Stimulated activated CD8-positive, alpha-beta memory T cell treated with anti-CD3 and anti-CD28 coated beads, Interleukin-15, amount 100 ng/mL, for 1 hour (primary cell): ENCODE results near the gene ZDHHC14.

Experiments
- DNase-seq: peaks from one replicate; pipeline ENCODE4 v3.0.0-alpha.2; 2020; ENCODE audit warnings: low read depth

The ZDHHC14 gene

DNA sequence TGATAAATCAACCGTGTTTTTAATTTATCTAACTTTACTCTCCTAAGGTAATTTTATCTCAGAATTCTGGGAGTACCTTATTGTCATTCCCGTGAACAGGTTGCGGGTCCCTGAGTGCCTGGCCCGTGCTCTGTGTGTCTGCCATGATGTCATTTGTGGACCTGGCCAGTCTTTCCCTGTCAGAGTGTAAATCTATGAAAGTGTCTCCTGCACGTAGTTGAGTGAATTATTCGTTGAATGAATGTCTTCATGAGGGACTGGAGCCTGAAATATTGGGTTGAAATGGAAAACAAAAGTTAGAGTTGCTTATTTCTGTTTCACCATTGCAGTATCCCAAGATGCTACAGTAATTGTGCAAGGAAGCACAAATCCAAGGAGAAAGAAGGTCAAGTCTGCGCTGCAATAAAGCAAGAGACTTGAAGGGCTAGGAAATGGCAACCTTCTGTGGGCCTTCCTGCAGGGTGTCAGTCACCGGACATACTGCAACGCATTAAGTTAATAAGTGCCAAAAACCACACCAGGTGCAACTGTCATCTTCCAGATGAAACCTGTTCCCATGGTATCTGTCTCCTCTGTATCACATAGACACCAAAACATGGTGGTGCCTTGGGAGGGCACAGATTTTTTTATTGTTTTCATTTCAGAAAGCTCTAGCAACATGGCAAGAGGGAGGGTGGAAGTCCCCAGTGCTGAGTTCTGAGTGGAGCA, 135.5 kb downstream of the ZDHHC14 start:
- DNase-seq: no peak

DNA sequence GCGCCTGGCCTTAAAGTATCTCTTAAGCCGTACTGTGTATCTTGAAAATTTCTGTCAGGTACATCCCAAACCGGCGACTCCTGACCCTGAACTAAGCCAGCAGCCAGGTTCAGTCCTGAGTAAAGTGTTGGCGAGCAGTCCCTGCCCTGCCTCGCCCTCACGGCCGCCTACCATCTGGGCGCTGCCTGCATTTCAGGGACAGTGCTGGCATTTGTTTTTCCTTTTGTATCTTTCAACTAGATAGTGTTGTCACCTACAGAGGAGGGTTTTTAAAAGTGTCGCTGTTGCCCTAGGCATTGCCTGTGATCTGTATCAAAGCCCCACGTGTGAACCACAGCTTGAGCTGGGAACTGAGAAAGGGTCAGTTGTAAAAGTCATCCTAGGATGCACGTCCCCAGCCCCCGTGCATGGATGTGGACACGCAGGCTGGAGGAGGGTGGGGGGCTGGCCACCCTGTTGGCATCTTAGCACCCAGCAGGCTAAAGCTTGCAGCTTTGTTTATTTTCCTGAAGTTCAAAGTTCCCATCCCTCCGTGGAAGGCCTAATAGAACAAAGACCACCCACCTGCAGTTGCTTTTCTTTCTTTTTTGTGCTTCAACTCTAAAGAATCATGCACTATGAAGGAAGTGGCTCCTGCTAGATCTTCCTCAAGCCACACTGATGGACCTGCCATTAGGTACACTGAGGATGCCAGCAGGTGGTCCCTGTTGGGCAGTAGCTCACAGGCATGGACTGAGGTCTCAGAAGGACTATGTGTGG, 136.8 kb downstream of the ZDHHC14 start:
- no peak for DNase-seq

DNA sequence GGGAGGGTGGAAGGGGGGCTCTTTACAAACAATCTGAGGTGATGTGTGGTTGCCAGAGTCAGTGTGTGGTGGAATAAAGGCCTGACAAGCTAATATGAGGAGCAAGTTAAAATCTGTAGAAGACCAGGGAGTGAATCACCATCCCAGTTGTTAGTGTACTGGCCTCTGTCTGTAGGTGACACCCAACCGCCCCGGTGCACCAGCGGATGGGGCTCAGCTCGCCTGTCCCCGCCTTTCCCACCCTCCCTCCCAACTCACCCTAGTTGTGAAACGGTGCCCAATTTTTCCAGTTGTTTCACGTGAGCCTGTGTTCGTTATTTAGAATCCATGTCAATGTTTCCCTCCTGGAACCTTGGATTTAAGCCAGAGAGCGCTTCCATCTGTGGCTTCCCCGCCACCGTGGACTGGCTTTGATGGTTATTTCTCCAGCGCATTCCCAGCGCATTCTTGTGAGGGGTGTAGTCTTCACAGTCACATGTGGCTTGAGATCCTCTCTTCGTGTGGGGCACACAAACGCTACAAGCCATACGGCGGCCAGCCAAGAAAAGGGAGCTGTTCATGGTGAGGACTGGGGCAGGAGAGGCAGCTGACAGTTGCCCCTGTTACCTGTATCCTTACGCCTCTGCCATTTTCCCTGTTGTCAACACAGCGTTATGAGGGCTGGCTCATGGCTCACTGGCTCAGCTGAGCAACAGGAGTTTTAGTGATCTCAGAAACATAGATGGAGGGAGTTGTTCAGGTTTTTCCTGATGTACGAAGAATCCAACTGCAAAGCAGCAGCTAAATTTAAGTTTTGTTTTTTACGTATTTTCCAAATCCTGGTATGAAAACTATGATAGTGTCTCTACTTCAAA, 137.6 kb downstream of the ZDHHC14 start:
- no peak for DNase-seq

DNA sequence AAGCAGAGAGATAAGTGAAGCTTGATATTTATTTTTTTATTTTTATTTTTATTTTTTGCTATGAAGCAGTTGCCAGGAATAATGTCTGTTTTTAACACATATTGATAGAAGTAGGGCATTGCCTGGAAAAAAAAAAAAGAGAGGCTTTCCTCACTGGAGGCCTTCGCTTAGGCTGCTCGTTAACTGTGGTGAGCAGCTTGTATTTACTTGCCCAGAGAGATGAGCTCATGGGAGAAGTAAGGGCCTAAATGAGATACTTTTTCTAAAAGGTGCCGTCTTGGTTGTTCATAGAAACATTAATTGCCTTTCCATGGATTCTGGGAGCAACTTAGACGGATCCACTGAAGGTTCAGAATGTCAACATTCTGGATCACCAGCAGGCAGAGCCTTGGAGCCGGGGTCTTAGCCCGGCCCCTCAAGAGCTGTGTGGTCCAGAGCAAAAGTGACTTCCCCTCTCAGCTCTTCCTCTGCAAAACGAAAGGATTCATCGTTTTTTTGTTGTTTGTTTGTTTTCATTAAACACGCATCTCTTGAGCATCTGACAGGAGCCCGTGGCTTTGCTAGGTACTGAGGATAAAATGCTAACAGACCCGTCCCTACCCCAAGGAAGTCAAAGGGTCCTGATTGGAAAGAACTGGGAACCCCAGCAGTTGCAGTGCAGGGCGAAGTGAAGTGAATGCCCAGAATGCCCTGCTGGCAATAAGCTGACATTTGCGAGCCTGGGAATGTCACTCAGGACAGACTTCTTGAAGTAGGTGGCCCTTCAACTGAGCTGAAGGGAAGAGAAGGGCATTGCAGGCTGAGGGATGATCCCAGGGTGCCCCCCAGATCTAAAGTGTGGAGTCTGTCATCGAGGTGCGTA, 138.5 kb downstream of the ZDHHC14 start:
- no peak for DNase-seq

DNA sequence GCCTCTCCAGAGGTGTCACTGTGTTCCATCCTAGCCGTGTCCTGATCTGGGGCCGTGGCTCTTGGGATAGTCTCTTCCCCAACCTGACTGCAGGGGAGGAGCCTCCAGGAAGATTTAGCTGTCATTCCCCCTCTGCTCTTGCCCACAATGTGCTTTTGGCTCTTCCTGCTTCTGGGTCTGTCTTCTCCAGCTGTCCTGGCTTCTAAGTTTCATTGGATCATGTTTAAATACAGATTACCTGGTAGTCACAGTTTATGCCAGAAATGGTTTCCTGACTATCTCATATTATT, 139.1 kb downstream of the ZDHHC14 start:
- DNase-seq: no peak

DNA sequence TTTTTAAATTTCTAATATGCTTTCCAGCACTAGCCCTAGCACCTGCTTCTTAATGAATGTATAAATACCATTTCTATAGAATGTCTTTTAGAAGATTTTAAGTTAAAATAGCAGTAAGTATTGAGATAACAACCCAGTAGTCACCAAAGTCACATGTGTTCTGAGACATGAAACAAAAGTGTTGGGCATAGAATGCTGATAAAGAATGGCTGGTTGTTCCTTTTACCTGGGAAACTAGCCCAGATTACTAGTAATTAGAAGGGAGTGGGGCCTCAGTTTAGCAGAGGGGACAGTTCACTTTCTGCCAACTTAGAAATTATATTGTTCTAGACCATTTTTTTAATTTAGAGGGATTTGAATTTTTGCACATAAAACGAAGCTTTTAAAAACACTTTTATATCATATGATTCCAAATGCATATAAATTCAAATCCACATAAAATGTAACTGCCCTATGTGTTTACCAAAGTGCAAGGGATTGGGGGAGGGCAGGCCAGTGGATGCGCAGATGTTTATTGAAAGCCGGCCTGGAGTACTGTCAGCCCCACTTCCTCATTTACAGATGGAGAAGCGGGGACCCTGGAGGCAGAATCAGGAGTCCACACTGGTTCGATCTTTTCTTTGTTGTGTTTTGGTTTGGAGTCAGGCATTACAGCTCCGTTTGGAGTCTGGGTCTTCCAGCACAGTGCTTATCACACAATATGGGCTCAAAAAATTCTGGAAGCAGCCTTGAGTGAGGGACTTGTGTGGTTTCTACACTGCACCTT, 139.8 kb downstream of the ZDHHC14 start:
- no peak for DNase-seq

DNA sequence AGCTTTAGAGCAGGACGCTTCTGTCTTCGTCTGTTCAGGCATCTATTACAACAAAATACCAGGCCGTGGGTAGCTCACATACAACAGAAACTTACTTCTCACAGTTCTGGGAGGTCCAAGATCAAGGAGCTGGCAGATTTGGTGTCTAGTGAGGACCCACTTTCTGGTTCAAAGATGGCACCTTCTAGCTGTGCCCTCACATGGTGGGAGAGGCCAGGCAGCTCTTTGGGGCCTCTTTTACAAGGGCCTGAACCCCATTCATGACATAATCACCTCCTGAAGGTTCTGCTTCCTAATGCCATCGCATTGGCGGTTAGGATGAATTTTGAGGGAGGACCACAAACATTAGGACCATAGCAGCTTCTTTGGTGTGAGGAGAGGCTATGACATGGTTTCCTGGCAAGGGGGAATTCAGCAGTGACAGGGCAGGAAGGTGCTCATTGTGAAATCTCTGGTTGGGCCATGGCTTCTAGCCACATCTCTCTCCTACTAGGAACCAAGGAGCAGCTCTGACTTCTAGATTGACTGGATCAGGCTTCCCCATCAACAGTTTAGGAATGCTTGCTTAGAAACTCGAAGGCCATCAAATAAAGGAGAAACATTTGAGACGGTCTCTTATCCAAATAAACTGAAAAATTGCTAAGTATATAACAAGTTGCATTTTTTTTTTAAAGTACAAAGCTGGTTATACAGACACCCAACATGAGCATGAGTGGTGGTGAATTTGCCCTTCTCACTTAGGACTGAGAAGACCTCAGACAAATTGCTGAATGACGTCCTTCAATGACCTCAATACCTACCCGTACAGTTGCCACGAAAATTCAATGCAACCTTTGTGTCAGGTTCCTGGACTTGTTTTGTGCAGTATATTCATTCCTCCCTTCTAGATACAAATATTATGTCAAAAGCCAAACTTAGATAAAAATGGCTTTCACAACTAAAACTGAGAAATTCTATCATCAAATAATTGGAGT, 140.7 kb downstream of the ZDHHC14 start:
- DNase-seq: no peak

DNA sequence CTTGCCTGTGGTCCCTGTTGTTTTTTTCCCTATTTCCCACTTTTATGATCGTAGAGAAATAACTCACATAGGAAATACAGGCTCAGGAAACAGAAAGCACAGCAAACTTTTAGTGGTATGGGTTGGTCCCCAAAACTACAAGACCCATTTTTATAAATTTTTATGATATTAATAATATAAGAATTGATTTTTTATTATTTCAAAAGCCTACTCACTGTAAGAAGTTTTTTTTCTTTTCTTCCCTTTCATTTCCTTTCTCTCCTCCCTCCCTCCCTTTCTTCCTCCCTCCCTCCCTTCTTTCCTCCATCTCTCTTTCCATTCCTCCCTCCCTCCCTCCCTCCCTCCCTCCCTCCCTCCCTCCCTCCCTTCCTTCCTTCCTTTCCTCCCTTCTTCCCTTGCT, 141.5 kb downstream of the ZDHHC14 start:
- no peak for DNase-seq

DNA sequence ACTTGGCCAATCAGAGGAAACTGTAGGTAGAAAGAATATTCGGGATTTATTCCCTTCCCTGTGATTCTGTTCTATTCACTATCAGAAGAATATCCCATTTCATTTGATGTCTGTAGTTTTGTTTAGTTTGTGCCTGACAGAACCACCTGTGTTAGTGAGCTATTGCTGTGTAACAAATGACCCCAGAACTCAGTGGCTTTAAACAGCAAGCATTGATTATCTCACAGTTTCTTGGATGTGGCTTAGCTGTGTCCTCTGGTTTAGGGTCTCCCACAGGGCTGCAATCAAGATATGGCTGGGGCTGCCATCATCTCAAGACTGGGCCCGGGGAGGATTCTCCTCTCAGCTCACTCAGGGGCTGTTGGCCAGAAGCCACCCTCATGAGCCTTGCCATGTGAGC, 143.7 kb downstream of the ZDHHC14 start:
- DNase-seq: no peak

DNA sequence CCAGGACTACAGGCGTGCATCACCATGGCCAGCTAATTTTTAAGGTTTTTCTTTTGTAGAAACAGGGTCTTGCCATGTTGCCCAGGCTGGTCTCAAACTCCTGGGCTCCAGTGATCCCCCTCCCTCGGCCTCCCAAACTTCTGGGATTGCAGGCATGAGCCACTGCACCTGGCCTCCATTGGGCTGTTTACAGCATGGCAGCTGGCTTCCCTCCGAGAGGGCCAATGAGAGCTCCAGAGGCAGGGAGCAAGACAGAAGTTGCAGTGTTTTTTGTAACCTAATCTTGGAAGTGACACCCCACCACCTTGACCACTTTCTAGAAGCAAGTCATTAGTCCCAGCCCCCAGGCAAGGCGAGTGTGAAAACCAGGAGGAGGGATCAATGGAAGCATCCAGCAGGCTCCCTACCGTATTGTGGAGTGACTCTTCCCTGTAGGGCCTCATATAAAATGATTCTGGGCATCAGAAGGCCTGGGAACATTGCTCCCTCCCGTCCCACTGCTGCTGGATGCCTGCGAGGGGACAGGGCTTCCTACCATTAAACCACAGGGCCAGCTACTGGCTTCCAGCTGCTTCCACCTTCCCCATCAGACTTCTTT, 144.4 kb downstream of the ZDHHC14 start:
- DNase-seq: no peak

DNA sequence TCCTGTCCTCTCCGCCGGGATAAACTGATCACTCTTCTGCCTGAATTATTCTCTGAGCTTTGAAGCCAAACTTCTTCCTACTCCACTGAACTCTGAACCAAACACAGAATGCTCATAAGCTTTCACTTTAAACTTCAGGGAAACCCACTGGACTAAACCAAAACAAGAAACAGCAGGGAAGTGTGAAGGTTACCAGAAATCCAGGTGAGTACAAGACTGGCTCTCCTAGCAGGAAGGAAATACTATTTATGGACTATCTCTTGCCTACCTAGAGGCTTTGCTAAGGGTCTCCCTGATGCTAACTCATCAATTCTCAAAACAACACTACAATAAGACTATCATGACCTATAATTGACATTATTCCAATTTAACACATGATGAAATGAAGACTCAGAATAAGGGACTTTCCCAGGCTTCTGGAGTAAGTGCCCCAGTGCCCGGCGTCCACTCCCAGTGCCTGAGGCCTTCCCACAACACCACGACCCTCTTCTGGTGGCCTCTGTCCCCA, 145.0 kb downstream of the ZDHHC14 start:
- DNase-seq: no peak

DNA sequence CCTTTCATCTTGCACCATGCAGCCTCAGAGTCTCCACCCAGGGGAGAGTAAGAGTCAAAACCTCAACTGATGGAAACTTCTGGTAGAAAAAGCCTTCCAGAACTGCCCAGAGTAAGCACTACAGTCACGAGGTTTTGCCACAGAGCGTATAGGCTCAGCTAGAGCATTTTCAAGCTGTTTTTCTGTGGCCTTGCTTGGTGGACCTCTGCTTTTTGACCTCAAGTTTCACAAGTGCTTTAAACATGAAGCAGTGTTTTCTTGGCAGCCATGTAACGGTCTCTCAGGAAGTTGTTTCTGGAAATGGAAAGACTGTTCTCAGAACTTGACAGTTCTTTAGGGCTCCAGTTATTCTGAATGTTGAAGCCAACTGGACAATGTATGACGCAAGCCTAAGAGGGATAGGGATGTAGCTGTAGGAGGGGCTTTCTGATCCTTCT, 146.5 kb downstream of the ZDHHC14 start:
- DNase-seq: no peak

DNA sequence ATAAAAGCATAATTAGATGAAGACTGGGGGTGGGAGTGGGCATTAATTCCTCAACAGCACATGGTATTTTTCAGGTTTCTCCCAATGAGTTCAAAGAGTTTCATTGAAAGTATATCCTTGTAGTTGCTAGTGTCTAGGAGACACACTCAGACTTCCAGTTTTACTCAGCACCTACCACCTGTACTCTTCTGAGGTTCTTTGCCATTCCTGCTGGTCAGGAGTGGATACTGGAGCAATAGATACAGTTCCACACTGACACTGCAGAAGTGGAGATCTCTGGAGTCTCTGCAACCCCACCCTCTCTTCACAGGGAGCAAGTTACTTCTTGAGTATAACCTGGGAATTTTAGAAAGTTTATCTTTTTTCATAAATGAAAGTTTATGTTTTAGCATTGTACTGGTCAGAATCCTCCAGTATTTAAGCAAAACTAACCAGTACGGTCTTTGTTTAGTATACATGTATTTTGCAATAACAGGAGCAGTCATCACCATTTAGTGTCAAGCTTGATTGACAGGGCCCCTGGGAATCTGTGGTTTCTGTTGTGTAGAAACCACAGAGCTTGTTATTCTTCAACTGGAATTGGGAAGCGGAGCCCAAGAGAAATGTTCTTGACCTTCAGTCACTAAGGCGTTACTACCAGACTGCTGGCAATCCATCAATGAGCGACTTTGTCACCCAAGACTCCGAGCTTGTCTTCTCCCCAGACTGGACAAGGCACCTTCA, 148.1 kb downstream of the ZDHHC14 start:
- DNase-seq: no peak

DNA sequence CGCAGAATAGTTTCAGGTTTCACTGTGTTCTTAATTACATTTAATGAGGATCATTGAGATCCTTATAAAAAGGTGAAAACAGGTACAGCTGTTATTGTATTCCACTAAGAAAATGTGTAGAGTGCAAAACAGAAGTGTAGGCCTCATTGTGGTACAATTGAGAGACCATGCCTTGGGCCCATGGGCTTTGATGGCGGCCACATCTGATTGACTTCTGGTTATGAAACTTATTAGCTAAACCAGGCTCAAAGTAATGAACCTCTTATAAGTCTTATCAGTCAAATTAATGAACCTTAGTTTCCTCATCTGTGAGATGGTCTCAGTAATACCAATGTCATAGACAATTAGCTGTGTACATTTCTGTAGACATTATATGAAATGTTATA, 148.7 kb downstream of the ZDHHC14 start:
- no peak for DNase-seq

DNA sequence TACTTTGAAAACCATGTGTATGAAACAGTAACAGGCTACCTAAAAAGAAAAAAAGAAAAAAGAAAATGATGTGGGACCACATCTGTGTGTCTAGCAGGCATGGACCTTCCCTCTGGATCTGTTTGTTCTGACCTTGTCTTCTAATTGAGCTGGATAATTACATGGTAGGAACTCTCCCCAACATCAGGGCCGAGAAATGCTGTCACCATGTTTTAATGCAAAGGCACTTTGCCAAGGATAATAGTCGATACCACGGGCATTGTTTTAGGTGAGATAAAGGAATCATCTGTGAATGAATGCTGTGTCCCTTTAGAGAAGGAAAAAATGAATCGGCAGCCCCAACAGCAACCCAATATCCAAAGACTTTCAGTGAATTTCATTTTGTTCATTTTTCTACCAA, 149.1 kb downstream of the ZDHHC14 start:
- no peak for DNase-seq

DNA sequence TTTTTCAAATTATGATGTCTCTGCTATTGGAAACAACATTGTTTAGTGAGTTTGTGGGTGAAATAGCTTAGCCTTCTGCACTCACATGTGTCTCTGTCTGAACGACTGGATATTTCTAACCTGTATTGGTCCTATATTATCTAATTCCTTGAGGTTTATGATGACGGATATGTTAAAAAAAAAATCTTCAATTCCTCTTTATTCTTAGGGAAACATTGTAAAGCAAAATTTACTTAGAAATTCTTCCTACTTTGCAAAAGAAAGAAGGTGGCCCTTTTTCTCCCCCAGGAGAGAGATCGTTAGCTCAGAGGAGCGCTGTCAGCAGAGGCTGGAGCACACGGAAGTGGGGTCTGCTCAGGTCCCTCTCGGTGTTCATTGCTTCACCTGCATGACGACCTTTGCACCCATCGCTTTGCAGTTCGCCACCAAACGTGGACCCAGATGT, 149.8 kb downstream of the ZDHHC14 start:
- no peak for DNase-seq

DNA sequence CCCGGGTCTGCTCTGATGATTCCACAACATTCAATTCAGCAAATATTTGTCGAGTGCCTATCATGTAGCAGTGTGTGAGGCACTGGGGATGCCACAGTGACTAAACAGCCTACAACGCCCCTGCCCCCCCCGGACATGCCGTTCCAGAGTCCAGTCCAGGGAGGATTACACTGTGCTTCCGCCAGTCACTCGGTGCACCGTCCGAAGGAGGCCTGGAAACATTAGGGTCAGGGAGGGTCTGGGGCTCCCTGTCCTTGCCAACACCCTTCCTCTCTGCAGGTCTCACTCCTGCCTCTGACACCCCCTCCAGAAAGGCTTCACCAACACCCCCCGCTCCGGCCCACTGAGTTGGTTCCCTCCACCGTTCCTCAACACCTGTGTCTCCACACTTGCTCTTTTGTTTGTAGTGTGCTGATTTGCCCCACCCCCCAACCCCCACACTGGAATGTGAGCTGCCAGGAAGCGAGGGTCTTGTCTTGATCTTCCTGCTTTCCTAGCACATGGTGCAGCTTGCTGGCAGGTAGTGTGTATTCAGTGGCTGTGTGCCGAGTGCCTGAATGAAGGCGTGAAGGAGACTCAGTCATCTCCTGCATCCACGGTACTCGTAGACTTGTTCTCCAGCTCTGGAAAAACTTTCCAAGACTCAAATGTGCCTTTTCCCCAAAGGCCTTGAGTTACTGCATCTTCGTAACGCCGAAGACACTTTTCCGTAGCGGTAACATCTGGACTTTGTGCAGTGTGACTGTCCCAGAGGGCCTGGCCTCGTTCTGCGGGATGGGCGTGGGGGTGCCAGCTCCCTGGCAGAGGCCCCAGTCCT, 150.4 kb downstream of the ZDHHC14 start:
- DNase-seq: no peak

DNA sequence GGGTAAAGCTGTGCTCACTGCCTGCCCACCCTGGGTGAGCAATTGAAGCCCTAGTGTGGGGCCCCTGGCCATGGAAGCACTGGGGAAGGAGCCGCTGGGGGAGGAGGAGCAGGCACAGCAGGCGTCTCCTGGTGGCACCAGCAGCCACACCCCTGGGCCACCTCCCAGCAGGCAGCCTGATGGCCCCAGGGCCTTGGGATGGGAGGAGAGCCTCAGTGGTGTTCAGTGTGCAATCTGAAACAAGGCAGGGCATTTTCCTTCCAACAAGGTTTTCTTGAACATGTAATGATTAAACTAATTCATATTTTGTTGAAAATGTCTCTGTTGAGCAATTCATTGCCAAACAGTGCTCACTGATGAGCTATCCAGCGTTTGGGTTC, 151.0 kb downstream of the ZDHHC14 start:
- DNase-seq: no peak
